ENCODE measurements around the gene FAM228B.

The FAM228B gene

DNA sequence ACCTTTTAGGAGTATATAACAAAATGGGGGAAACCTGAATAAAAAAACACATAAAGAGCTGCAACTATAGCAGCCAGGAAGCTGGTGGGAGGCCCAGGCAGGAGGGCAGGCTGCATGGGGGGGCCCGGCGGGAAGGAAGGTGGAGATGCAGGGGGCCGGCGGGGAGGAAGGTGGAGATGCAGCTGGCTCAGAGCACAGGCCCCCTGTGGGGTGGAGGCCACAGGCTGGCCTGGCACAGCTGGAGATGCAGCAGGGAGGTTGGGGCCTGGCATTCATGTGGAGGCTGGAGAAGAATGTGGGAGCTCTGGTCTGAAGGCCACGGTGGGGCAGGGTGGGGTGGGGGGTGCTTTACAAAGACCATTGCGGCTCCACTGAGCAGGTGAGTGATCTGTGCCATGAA, 83.0 kb downstream of the FAM228B start:
- DNase-seq = no peak

DNA sequence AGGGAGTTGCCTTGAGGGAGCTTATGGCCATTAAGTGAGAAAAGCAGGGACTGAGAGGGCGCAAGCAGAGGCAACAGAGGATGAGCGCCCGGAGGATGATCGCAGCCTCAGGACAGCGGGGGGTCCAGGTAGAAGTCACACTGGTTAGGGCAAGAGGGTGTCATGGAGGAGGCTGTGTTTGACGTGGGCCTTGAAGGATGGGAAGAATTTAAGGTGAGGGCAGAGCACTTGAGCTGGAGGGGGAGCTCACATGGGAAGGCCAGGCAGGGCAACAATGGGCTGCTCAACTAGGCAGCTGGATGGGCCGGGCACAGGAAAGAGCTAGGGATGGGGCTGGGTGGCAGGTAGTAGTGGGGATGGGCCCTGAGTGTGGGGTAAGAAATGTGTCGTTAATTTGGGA, 83.4 kb downstream of the FAM228B start:
- no peak for DNase-seq

DNA sequence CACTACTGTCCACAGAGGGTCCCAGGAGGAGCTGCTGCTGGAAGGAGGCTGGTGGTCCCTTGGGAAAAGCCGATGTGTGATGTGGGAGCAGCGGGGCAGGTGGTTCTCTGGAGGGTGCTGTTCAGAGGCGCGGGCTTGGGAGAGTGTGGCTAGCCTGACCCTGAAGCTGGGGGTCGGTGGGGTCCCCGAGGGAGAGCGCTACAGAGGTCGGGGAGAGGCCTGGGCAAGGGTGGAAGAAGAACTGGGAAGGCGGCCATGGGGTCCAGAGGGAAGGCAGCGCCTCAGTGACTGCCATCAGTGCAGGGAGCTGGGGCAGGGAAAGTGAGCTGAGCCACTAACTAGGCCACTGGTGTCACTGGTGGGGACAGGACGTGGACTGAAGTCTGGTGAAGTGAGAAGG, 84.1 kb downstream of the FAM228B start:
- no peak for DNase-seq

DNA sequence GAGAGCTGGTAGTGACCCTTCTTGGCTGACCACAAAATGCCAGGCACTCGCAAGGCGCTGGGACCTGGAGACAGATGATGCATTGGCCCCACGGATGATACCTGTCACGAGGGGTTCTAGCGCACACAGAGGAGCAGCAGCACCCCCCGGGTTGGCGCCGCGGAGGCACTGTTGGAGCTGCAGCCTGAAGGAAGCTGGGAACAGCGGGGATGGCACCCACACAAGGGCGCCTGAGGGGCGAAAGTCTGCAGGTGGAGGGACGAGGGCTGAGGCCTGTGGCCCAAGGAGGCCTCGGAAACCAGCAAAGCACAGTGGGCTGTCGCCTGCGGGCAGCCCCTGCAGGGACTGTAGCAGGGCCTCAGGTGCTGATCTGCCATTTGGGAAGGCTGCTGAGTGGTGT, 85.2 kb downstream of the FAM228B start:
- no peak for DNase-seq

DNA sequence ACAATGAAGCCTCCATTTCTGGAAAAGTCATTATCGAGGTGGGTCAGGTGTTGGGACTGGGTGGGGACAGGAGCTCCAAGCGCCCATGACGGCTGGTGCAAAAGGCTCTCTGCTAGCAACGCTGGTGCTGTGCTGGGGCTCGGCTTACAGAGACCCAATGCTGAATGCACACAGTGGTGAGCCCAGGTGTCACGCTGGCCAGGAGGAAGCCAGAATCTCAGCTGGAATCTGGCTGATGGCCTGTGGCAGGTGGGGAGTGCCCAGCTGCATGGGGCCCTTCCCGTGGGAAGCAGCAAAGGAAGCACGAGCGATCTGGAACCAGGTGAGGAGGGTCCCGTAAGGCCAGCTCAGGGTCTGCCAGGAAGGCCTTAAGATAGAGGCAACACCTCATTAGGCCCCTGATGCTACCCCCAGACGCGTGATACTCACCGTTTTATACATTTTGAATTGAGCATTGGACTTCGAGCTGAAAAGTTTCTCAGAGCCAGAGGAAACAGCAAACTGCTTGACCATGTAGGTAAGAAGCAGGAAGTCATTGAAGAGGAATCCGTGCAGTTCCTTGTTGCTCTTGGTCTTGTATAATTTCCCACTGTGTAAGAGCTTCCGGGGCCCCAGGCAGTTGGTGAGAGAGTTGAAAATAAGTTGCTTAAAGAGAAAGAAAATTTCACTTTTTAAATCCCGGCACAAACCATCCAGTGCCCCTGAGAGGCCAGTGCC, 86.3 kb downstream of the FAM228B start:
- no peak for DNase-seq

DNA sequence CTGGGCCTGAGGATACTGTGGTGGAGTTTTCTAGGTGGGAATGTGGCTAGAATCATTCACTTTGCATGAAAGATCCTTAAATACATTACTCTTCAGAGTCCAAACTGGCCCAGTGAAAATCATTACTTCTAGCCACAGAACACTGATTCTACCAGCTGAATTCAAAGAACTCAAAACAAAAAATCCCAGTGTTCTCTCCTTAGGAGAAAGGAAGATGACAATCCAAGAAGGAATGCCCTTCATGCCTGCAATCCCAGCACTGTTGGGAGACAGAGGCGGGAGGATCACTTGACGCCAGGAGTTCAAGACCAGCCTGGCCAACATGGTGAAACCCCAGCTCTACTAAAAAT, 86.8 kb downstream of the FAM228B start:
- DNase-seq = no peak

DNA sequence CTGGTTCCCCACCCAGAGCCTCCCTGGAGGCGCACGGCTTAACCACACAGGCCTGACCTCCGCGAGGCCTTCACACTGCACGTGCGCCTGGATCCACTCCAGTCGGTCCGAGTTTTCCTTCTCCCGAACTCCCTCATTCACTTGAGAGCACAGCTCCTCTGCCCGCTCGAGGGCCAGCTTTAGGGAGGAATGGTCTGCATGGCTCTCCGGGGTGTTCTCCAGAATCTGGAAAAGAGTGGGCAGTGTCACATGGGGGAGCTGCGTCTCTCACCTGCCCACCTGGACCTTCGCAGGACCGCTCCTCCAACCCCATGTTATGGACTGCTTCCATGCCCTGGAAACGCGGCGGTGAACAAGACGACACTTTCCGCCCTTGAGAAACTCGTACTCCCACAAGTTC, 87.5 kb downstream of the FAM228B start:
- no peak for DNase-seq

DNA sequence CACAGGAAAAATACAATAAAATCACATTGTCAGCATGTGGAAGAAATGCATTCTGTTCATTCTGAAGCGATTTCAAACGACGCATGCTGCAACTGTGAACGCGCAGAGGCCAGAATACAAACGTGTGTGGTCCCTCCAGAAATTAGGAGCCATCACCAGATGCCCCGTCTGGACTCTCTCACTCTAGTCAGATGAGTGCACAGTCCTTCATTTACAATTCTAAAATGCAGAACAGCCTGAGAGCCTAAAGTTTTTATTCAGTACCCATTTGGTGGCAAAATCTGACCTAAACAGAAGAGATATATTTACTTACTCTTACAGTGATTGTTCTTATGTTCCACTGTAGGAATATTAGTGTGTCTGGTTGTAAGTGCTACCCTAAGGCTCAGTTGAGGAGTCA, 88.1 kb downstream of the FAM228B start:
- DNase-seq = no peak

DNA sequence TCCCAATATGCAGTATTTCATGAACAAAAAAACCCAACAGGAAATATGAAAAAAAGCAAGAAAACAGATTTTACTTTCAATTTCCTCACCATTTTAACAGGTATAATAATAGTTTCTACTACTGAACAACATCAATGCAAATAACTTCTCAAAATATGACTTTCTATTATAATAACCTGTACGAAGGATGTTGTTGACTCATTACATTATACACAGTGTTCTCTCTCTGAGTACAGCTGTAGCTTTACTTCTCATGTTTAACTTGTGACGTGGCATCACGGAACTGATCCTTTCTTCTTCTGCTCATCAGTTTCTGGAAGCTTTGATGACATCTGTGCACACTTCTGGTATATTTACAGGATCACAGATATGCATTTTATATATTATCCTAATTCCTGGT, 91.6 kb downstream of the FAM228B start:
- DNase-seq = no peak
